CD14-positive monocyte (primary cell): ENCODE measurements around the gene GPC6. TPM values are rescaled to one million over a fixed set of nuclear protein-coding genes. Genes with fewer than 3 reads are reported as not detected.

Experiments used
- DNase-seq, 3 donors: peaks; one replicate each; pipeline ENCODE4 v3.0.0-alpha.2; 2011 to 2022
- H2AFZ ChIP-seq: 2 replicates; pipeline ENCODE4 v1.6.0; 2012; ENCODE audit warnings: mild to moderate bottlenecking, low read depth, low read length, inconsistent platforms; ENCODE audit not compliant: insufficient read depth, poor library complexity, severe bottlenecking
- H3K27ac ChIP-seq, 2 donors: 1 replicate in 1 of 2; 2 replicates in 1 of 2; pipeline ENCODE4 v1.5.1; 2012 to 2013; ENCODE audit warnings: low read length in 2 of 2, control low read depth in 1 of 2, inconsistent platforms in 1 of 2, low read depth in 1 of 2, mild to moderate bottlenecking in 1 of 2
- H3K27me3 ChIP-seq, 2 donors: one replicate each; pipeline versions ENCODE4 v1.6.0 to v1.6.1; 2011 to 2013; ENCODE audit warnings: low read length in 2 of 2; ENCODE audit not compliant: control insufficient read depth in 2 of 2, insufficient read depth in 2 of 2
- H3K36me3 ChIP-seq, 2 donors: replicated peaks in 1 of 2; 1 replicate in 1 of 2; 2 replicates in 1 of 2; pipeline versions ENCODE4 v1.5.1 to v1.6.1; 2012 to 2013; ENCODE audit warnings: low read length in 2 of 2, control low read depth in 1 of 2, inconsistent platforms in 1 of 2, mild to moderate bottlenecking in 1 of 2; ENCODE audit not compliant: insufficient read depth in 2 of 2, control insufficient read depth in 1 of 2
- H3K4me1 ChIP-seq, 2 donors: 1 replicate in 1 of 2; 2 replicates in 1 of 2; pipeline versions ENCODE4 v1.5.1 to v1.6.1; 2012 to 2013; ENCODE audit warnings: low read length in 2 of 2, control low read depth in 1 of 2, inconsistent platforms in 1 of 2, mild to moderate bottlenecking in 1 of 2, moderate library complexity in 1 of 2; ENCODE audit not compliant: insufficient read depth in 2 of 2, control insufficient read depth in 1 of 2
- H3K4me2 ChIP-seq: replicated peaks from 2 replicates; pipeline ENCODE3; 2012; ENCODE audit warnings: low read length, moderate library complexity, mild to moderate bottlenecking; ENCODE audit not compliant: poor library complexity, severe bottlenecking; ENCODE audit errors: extremely low read depth
- H3K4me3 ChIP-seq, 3 experiments: fragments of 200-600 bp in 1 of 3; sonication (generic) in 1 of 3; replicated peaks in 1 of 3; 1 replicate in 2 of 3; 2 replicates in 1 of 3; pipeline ENCODE4 v1.5.1; 2011 to 2013; ENCODE audit warnings: low read length in 3 of 3, mild to moderate bottlenecking in 3 of 3, control low read depth in 2 of 3, low read depth in 2 of 3, inconsistent platforms in 1 of 3, moderate library complexity in 1 of 3
- H3K79me2 ChIP-seq: 2 replicates; pipeline ENCODE4 v1.6.0; 2012; ENCODE audit warnings: mild to moderate bottlenecking, control low read depth, inconsistent platforms, low read length, moderate library complexity; ENCODE audit not compliant: insufficient read depth
- H3K9ac ChIP-seq: 2 replicates; pipeline ENCODE4 v1.6.0; 2017; ENCODE audit warnings: low read length, mild to moderate bottlenecking; ENCODE audit not compliant: insufficient read depth, poor library complexity, severe bottlenecking
- H3K9me3 ChIP-seq, 2 donors: replicated peaks in 1 of 2; 1 replicate in 1 of 2; 2 replicates in 1 of 2; pipeline versions ENCODE4 v1.5.1 to v1.6.1; 2012 to 2013; ENCODE audit warnings: low read length in 2 of 2, control low read depth in 1 of 2; ENCODE audit not compliant: control insufficient read depth in 1 of 2, insufficient read depth in 1 of 2
- H4K20me1 ChIP-seq: 2 replicates; pipeline ENCODE4 v1.6.0; 2012; ENCODE audit warnings: mild to moderate bottlenecking, low read length, control low read depth, moderate library complexity; ENCODE audit not compliant: insufficient read depth
- H3K27ac Mint-ChIP-seq, 7 donors: one replicate each; pipeline ENCODE4 v1.8.0; 2020; ENCODE audit warnings: mild to moderate bottlenecking in 7 of 7, mixed read lengths in 7 of 7, moderate library complexity in 6 of 7, inconsistent platforms in 2 of 7
- H3K27me3 Mint-ChIP-seq, 3 donors: one replicate each; pipeline ENCODE4 v1.8.0; 2021 to 2022; ENCODE audit warnings: low read depth in 3 of 3, mild to moderate bottlenecking in 3 of 3, mixed read lengths in 3 of 3, moderate library complexity in 3 of 3, inconsistent platforms in 1 of 3
- H3K36me3 Mint-ChIP-seq, 2 donors: one replicate each; pipeline ENCODE4 v1.8.0; 2020; ENCODE audit warnings: mixed read lengths in 2 of 2, inconsistent platforms in 1 of 2, mild to moderate bottlenecking in 1 of 2
- H3K4me1 Mint-ChIP-seq: one replicate; pipeline ENCODE4 v1.8.0; 2020; ENCODE audit warnings: mild to moderate bottlenecking, mixed read lengths
- H3K4me3 Mint-ChIP-seq, 2 donors: one replicate each; pipeline ENCODE4 v1.8.0; 2020; ENCODE audit warnings: mild to moderate bottlenecking in 2 of 2, mixed read lengths in 2 of 2, moderate library complexity in 1 of 2
- H3K9me3 Mint-ChIP-seq, 7 donors: one replicate each; pipeline ENCODE4 v1.8.0; 2020 to 2022; ENCODE audit warnings: mixed read lengths in 7 of 7, mild to moderate bottlenecking in 6 of 7, moderate library complexity in 6 of 7, inconsistent platforms in 2 of 7
- CTCF ChIP-seq: fragments of 200-600 bp; IDR thresholded peaks from one replicate; pipeline ENCODE4 v1.8.0; 2022; ENCODE audit warnings: antibody characterized with exemption, mild to moderate bottlenecking
- WGBS: methylation state at CpG from one replicate; pipeline ENCODE4 v1.1.5; 2013; ENCODE audit warnings: missing lambda C conversion rate; ENCODE audit not compliant: insufficient coverage; 5-methylcytosine and 5-hydroxymethylcytosine counted together
- intact Hi-C, 2 donors: fragments of 100-400 bp; cut with micrococcal nuclease; formaldehyde crosslinking; loops; one replicate each; pipeline versions ENCODE4 v1.15.0 to v1.15.1; 2023
- polyA plus RNA-seq, 3 donors: library from polyadenylated mRNA; depleted of rRNA in 1 of 3; unstranded in 2 of 3; stranded (reverse) in 1 of 3; fragments of 300-500 nt in 2 of 3; fragments of >200 nt in 1 of 3; fragmentation: Illumina TruSeq in 2 of 3; gene quantifications; 1 replicate in 2 of 3; 2 replicates in 1 of 3; pipeline ENCODE4 v1.2.3, GENCODE V29; 2012 to 2021

GPC6 gene
- polyA plus RNA-seq, 3 donors, result not detected

- intact Hi-C loops, result no loop called here
- no peak for TF ChIP-seq CTCF
- no peak for DNase-seq
- peaks cover 0 to 29% (median 14%) of the 10 kb centered on the region in 7 donors for H3K9me3 Mint-ChIP-seq
- Histone ChIP-seq H3K79me2 (no peaks in the 10 kb centered on the region), H3K4me1 (no peaks in the 10 kb centered on the region), H3K27me3 (no peaks in the 10 kb centered on the region), H3K27ac (no peak overlapping the region), H3K4me3 (no peak overlapping the region), H3K36me3 (no peaks in the 10 kb centered on the region), H4K20me1 (no peaks in the 10 kb centered on the region), H2AFZ (no peak overlapping the region), H3K9me3 (peaks cover 9 to 11% of the 10 kb centered on the region in 2 donors), H3K4me2 (no peak overlapping the region), H3K9ac (no peak overlapping the region)
- H3K27me3 Mint-ChIP-seq, result peaks cover 0 to 3% (median 2%) of the 10 kb centered on the region in 3 donors
- no peaks in the 10 kb centered on the region for H3K36me3 Mint-ChIP-seq
- H3K27ac Mint-ChIP-seq, result no peak overlapping the region
- no CpG with 5 or more reads among the region's 4 CpGs for WGBS
- H3K4me3 Mint-ChIP-seq, result no peak overlapping the region
- H3K4me1 Mint-ChIP-seq, result no peaks in the 10 kb centered on the region
Measured at GRCh38 chr13:93298713-93299112, 72.1 kb downstream of the GPC6 start.

GRCh38 chr13:93304134-93304533 is 77.5 kb downstream of the GPC6 start:
- H3K36me3 Mint-ChIP-seq, result no peaks in the 10 kb centered on the region
- no peak for DNase-seq
- no peaks in the 10 kb centered on the region for H4K20me1 ChIP-seq

More at GRCh38 chr13:93304134-93304533, 77.5 kb downstream of the GPC6 start:
- H3K27ac ChIP-seq, result no peak overlapping the region
- Mint-ChIP-seq H3K27me3 (no peaks in the 10 kb centered on the region), H3K4me3 (no peak overlapping the region), H3K4me1 (no peaks in the 10 kb centered on the region), H3K27ac (no peak overlapping the region), H3K9me3 (peaks cover 2 to 15% (median 3%) of the 10 kb centered on the region in 7 donors)
- no peaks in the 10 kb centered on the region for H3K79me2 ChIP-seq
- TF ChIP-seq CTCF, result no peak
- H3K27me3 ChIP-seq, result no peaks in the 10 kb centered on the region
- H3K4me1 ChIP-seq, result no peaks in the 10 kb centered on the region
- H2AFZ ChIP-seq, result no peak overlapping the region
- intact Hi-C loops, result no loop called here
- peaks cover 0 to 2% of the 10 kb centered on the region in 2 donors for H3K9me3 ChIP-seq
- no peak overlapping the region for H3K9ac ChIP-seq
- WGBS, result 87% methylated on average over 5 of the region's 5 CpGs
- H3K4me2 ChIP-seq, result no peak overlapping the region
- no peaks in the 10 kb centered on the region for H3K36me3 ChIP-seq
- H3K4me3 ChIP-seq, result no peak overlapping the region
